K562 (cell line): ENCODE results near the gene RBM27. TPM values are rescaled to one million over a fixed set of nuclear protein-coding genes. Genes with fewer than 3 reads are reported as not detected.

ENCODE experiments used
- HOXB6 ChIP-seq: fragments of 250-450 bp; sonication (Bioruptor Pico); IDR thresholded peaks from 2 replicates; pipeline ENCODE4 v1.5.1; 2022; ENCODE audit warnings: mild to moderate bottlenecking, borderline replicate concordance
- MEF2A ChIP-seq: IDR thresholded peaks from 2 replicates; pipeline ENCODE4 v1.6.1; 2011; ENCODE audit warnings: low read depth, mild to moderate bottlenecking, low read length, moderate library complexity; ENCODE audit not compliant: control insufficient read depth
- MXI1 ChIP-seq: IDR thresholded peaks from 2 replicates; pipeline ENCODE4 v1.6.1; 2011; ENCODE audit warnings: low read depth, mild to moderate bottlenecking, improper control_type of control experiment, low read length
- NUFIP1 ChIP-seq: fragments of 450-650 bp; IDR thresholded peaks from 2 replicates; pipeline ENCODE4 v1.6.1; 2018; ENCODE audit not compliant: partially characterized antibody
- PTRF ChIP-seq: fragments of 450-650 bp; IDR thresholded peaks from 2 replicates; pipeline ENCODE4 v1.6.1; 2016; ENCODE audit warnings: mild to moderate bottlenecking, missing genetic modification characterization, missing compliant biosample characterization
- ZNF224 ChIP-seq: sonication (generic); formaldehyde crosslinking; IDR thresholded peaks from 2 replicates; pipeline ENCODE4 v1.8.0; 2022; ENCODE audit warnings: mild to moderate bottlenecking, missing genetic modification reagents
- ZNF324 ChIP-seq: fragments of 250-450 bp; sonication (Bioruptor Pico); IDR thresholded peaks from 2 replicates; pipeline ENCODE4 v1.4.0; 2020; ENCODE audit warnings: mild to moderate bottlenecking
- ZNF507 ChIP-seq: conservative IDR thresholded peaks from 2 replicates; pipeline ENCODE4 v1.6.1; 2017; ENCODE audit warnings: missing genetic modification characterization, missing compliant biosample characterization
- polyA plus RNA-seq, 8 experiments: library from polyadenylated mRNA; depleted of rRNA in 4 of 8; stranded (reverse) in 5 of 8; unstranded in 3 of 8; fragments of >200 nt; fragmentation: Nextera tagmentation in 2 of 8; fragmentation: Illumina TruSeq in 1 of 8; extraction: Ambion mirVana in 2 of 8; extraction: Trizol in 1 of 8; gene quantifications; 2 replicates each; pipeline versions ENCODE4 v1.2.1 to v1.2.3, GENCODE V29; 2011 to 2014; ENCODE audit warnings: inconsistent platforms in 1 of 8, missing spikeins in 1 of 8
- total RNA-seq, 7 experiments: library from RNA; depleted of rRNA in 6 of 7; stranded (reverse); fragments of >200 nt in 6 of 7; fragmentation: Illumina TruSeq in 2 of 7; extraction: Trizol in 2 of 7; gene quantifications; 2 replicates each; pipeline versions ENCODE4 v1.2.1 to v1.2.3, GENCODE V29; 2011 to 2021; ENCODE audit warnings: low replicate concordance in 1 of 7
- TF ChIP-seq, protein P1 (sequence below): fragments of 450-650 bp; IDR thresholded peaks from 2 replicates; pipeline ENCODE4 v1.6.1; 2016; ENCODE audit warnings: low read depth
- TF ChIP-seq, protein P2 (sequence below): fragments of 250-450 bp; sonication (Bioruptor Pico); IDR thresholded peaks from 2 replicates; pipeline ENCODE4 v1.4.0; 2020; ENCODE audit warnings: mild to moderate bottlenecking, moderate library complexity
- TF ChIP-seq, protein P3 (sequence below): fragments of 250-450 bp; sonication (Bioruptor Pico); IDR thresholded peaks from 2 replicates; pipeline ENCODE4 v1.8.0; 2022; ENCODE audit warnings: moderate library complexity, mild to moderate bottlenecking, inconsistent platforms
- TF ChIP-seq, protein P4 (sequence below): fragments of 450-650 bp; formaldehyde crosslinking; IDR thresholded peaks from 2 replicates; pipeline ENCODE4 v1.4.0; 2020; ENCODE audit warnings: mild to moderate bottlenecking, moderate library complexity

Gene RBM27
- total and polyA plus RNA-seq, 9 of the 15 experiments (the other 6 are each of a cell fraction or from before 2014, with no cell fraction given): 5.3 to 45.4 (median 29.1) TPM

DNA sequence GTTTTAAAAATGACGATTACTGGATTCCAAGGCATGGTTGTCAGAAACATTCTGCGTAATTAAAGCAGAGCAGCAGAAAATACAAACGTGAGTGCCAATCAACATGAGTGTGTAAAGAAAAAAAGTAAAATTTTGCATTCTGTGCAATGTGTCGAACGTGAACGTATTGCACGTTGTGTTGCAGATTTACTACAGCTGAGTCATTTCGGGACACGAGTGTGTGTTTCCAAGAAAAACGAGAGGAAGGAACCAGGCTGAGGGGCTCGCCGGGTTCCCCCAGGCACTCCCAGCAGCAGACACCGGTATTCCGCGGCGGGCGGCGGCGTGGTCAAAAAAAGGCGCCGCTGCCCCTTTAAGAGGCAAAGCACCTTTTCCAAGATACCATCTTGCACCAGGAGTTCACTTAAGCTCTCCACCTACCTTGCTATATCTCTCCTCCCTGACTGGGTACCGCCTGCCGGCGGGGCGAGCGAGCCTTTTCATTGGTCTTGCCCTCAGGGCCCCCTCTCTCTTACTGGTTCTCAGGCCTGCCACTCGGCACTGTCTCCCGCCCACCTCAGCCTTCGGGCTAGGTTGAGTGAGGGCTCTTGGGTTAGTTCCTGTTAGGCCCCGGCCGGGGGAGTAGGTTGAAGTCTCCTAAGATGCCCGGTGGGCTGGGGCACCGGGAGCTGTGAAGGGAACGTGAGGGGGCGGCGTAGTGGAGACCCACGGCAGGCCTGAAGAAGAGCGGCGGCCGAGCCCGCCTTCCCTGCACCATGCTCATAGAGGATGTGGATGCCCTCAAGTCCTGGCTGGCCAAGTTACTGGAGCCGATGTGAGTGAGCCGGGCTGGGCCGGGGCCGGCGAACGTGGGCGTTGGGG is at the start of gene RBM27 (continued):
- TF ChIP-seq, protein P1, sequence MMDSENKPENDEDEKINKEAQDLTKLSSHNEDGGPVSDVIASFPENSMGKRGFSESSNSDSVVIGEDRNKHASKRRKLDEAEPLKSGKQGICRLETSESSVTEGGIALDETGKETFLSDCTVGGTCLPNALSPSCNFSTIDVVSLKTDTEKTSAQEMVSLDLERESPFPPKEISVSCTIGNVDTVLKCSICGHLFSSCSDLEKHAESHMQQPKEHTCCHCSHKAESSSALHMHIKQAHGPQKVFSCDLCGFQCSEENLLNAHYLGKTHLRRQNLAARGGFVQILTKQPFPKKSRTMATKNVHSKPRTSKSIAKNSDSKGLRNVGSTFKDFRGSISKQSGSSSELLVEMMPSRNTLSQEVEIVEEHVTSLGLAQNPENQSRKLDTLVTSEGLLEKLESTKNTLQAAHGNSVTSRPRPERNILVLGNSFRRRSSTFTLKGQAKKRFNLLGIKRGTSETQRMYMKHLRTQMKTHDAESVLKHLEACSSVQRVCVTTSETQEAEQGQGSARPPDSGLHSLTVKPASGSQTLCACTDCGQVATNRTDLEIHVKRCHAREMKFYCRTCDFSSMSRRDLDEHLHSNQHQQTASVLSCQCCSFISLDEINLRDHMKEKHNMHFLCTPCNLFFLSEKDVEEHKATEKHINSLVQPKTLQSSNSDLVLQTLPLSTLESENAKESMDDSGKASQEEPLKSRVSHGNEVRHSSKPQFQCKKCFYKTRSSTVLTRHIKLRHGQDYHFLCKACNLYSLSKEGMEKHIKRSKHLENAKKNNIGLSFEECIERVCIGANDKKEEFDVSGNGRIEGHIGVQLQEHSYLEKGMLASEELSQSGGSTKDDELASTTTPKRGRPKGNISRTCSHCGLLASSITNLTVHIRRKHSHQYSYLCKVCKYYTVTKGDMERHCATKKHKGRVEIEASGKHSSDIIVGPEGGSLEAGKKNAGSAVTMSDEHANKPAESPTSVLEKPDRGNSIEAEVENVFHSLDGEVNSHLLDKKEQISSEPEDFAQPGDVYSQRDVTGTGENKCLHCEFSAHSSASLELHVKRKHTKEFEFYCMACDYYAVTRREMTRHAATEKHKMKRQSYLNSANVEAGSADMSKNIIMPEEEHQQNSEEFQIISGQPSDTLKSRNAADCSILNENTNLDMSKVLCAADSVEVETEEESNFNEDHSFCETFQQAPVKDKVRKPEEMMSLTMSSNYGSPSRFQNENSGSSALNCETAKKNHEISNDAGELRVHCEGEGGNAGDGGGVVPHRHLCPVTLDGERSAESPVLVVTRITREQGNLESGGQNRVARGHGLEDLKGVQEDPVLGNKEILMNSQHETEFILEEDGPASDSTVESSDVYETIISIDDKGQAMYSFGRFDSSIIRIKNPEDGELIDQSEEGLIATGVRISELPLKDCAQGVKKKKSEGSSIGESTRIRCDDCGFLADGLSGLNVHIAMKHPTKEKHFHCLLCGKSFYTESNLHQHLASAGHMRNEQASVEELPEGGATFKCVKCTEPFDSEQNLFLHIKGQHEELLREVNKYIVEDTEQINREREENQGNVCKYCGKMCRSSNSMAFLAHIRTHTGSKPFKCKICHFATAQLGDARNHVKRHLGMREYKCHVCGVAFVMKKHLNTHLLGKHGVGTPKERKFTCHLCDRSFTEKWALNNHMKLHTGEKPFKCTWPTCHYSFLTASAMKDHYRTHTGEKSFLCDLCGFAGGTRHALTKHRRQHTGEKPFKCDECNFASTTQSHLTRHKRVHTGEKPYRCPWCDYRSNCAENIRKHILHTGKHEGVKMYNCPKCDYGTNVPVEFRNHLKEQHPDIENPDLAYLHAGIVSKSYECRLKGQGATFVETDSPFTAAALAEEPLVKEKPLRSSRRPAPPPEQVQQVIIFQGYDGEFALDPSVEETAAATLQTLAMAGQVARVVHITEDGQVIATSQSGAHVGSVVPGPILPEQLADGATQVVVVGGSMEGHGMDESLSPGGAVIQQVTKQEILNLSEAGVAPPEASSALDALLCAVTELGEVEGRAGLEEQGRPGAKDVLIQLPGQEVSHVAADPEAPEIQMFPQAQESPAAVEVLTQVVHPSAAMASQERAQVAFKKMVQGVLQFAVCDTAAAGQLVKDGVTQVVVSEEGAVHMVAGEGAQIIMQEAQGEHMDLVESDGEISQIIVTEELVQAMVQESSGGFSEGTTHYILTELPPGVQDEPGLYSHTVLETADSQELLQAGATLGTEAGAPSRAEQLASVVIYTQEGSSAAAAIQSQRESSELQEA: no peak
- TF ChIP-seq PTRF (tag) (no peak), NUFIP1 (no peak), ZNF224 (CRISPR knock-in tag) (no peak), MEF2A (no peak), ZNF507 (tag) (no peak), HOXB6 (CRISPR knock-in tag) (no peak), ZNF324 (CRISPR knock-in tag) (no peak), MXI1 (no peak)
- TF ChIP-seq, protein P2, sequence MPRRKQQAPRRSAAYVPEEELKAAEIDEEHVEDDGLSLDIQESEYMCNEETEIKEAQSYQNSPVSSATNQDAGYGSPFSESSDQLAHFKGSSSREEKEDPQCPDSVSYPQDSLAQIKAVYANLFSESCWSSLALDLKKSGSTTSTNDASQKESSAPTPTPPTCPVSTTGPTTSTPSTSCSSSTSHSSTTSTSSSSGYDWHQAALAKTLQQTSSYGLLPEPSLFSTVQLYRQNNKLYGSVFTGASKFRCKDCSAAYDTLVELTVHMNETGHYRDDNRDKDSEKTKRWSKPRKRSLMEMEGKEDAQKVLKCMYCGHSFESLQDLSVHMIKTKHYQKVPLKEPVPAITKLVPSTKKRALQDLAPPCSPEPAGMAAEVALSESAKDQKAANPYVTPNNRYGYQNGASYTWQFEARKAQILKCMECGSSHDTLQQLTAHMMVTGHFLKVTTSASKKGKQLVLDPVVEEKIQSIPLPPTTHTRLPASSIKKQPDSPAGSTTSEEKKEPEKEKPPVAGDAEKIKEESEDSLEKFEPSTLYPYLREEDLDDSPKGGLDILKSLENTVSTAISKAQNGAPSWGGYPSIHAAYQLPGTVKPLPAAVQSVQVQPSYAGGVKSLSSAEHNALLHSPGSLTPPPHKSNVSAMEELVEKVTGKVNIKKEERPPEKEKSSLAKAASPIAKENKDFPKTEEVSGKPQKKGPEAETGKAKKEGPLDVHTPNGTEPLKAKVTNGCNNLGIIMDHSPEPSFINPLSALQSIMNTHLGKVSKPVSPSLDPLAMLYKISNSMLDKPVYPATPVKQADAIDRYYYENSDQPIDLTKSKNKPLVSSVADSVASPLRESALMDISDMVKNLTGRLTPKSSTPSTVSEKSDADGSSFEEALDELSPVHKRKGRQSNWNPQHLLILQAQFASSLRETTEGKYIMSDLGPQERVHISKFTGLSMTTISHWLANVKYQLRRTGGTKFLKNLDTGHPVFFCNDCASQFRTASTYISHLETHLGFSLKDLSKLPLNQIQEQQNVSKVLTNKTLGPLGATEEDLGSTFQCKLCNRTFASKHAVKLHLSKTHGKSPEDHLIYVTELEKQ (CRISPR knock-in tag): no peak
- TF ChIP-seq, protein P3, sequence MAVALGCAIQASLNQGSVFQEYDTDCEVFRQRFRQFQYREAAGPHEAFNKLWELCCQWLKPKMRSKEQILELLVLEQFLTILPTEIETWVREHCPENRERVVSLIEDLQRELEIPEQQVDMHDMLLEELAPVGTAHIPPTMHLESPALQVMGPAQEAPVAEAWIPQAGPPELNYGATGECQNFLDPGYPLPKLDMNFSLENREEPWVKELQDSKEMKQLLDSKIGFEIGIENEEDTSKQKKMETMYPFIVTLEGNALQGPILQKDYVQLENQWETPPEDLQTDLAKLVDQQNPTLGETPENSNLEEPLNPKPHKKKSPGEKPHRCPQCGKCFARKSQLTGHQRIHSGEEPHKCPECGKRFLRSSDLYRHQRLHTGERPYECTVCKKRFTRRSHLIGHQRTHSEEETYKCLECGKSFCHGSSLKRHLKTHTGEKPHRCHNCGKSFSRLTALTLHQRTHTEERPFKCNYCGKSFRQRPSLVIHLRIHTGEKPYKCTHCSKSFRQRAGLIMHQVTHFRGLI (CRISPR knock-in tag): no peak
- TF ChIP-seq, protein P4, sequence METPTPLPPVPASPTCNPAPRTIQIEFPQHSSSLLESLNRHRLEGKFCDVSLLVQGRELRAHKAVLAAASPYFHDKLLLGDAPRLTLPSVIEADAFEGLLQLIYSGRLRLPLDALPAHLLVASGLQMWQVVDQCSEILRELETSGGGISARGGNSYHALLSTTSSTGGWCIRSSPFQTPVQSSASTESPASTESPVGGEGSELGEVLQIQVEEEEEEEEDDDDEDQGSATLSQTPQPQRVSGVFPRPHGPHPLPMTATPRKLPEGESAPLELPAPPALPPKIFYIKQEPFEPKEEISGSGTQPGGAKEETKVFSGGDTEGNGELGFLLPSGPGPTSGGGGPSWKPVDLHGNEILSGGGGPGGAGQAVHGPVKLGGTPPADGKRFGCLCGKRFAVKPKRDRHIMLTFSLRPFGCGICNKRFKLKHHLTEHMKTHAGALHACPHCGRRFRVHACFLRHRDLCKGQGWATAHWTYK (CRISPR knock-in tag): no peak
